Cardiac muscle cell (in vitro differentiated cells and primary cell): ENCODE data around the gene TJP3. TPM values are rescaled to one million over a fixed set of nuclear protein-coding genes. Genes with fewer than 3 reads are reported as not detected.

Experiments used
- DNase-seq, 2 donors: peaks; one replicate each; pipeline versions ENCODE4 v3.0.0 to v3.0.0-alpha.2; 2010 to 2017; ENCODE audit warnings: low read depth in 1 of 2, low spot score in 1 of 2
- H3K27ac ChIP-seq: fragments of 200-600 bp; sonication (generic); 2 replicates; pipeline ENCODE4 v1.5.1; 2016
- H3K27me3 ChIP-seq: fragments of 200-600 bp; sonication (generic); 2 replicates; pipeline ENCODE4 v1.6.0; 2016; ENCODE audit warnings: control low read depth
- H3K36me3 ChIP-seq: fragments of 200-600 bp; sonication (generic); 2 replicates; pipeline ENCODE4 v1.5.1; 2016; ENCODE audit warnings: control low read depth
- H3K4me1 ChIP-seq: fragments of 200-600 bp; sonication (generic); 2 replicates; pipeline ENCODE4 v1.8.1; 2017; ENCODE audit warnings: low read depth, mild to moderate bottlenecking, mixed run types
- H3K4me3 ChIP-seq: fragments of 200-600 bp; sonication (generic); 2 replicates; pipeline ENCODE4 v1.5.1; 2016; ENCODE audit warnings: mild to moderate bottlenecking
- H3K9me3 ChIP-seq: fragments of 200-600 bp; sonication (generic); 2 replicates; pipeline ENCODE4 v1.5.1; 2017; ENCODE audit warnings: low read depth, mild to moderate bottlenecking, control low read depth
- CTCF ChIP-seq: IDR thresholded peaks from 2 replicates; pipeline ENCODE4 v1.5.1; 2012; ENCODE audit warnings: low read depth, mild to moderate bottlenecking, low read length
- polyA plus RNA-seq: library from polyadenylated mRNA; unstranded; fragments of >200 nt; fragmentation: Nextera tagmentation; extraction: Ambion mirVana; gene quantifications from 2 replicates; pipeline ENCODE4 v1.2.1, GENCODE V29; 2016
- total RNA-seq: library from RNA; depleted of rRNA; stranded (reverse); fragments of >200 nt; gene quantifications from 2 replicates; pipeline ENCODE4 v1.2.3, GENCODE V29; 2016

The TJP3 gene
- total and polyA plus RNA-seq, 2 experiments from 2014 or later = 5.0 to 5.2 TPM

GRCh38 chr19:3695986-3696659, 12.1 kb upstream of the TJP3 start:
- Histone ChIP-seq H3K9me3 (no peaks in the 10 kb centered on the region), H3K27ac (no peak overlapping the region), H3K4me3 (no peak overlapping the region), H3K27me3 (no peaks in the 10 kb centered on the region), H3K36me3 (no peaks in the 10 kb centered on the region), H3K4me1 (peaks cover 8% of the 10 kb centered on the region)
- TF ChIP-seq CTCF = no peak
- no peak for DNase-seq

- H3K36me3 ChIP-seq = no peaks in the 10 kb centered on the region
- no peak overlapping the region for H3K27ac ChIP-seq
- H3K4me1 ChIP-seq = peaks cover 8% of the 10 kb centered on the region
- H3K9me3 ChIP-seq = no peaks in the 10 kb centered on the region
- no peak for DNase-seq
- TF ChIP-seq CTCF = no peak
- H3K4me3 ChIP-seq = no peak overlapping the region
- no peaks in the 10 kb centered on the region for H3K27me3 ChIP-seq
Measured at GRCh38 chr19:3696660-3696995, 11.6 kb upstream of the TJP3 start.

- H3K36me3 ChIP-seq = no peaks in the 10 kb centered on the region
- TF ChIP-seq CTCF = no peak
- H3K9me3 ChIP-seq = no peaks in the 10 kb centered on the region
- H3K27ac ChIP-seq = no peak overlapping the region
- peaks cover 8% of the 10 kb centered on the region for H3K4me1 ChIP-seq
- H3K4me3 ChIP-seq = no peak overlapping the region
- H3K27me3 ChIP-seq = no peaks in the 10 kb centered on the region
- no peak for DNase-seq
Measured at GRCh38 chr19:3697094-3697493, 11.1 kb upstream of the TJP3 start.

- H3K36me3 ChIP-seq = no peaks in the 10 kb centered on the region
- no peak for TF ChIP-seq CTCF
- peaks cover 8% of the 10 kb centered on the region for H3K4me1 ChIP-seq
- H3K27ac ChIP-seq = no peak overlapping the region
- no peaks in the 10 kb centered on the region for H3K27me3 ChIP-seq
- no peaks in the 10 kb centered on the region for H3K9me3 ChIP-seq
- H3K4me3 ChIP-seq = no peak overlapping the region
- no peak for DNase-seq
Measured at GRCh38 chr19:3697671-3698385, 10.4 kb upstream of the TJP3 start.

GRCh38 chr19:3698386-3698950, 9.7 kb upstream of the TJP3 start:
- H3K27me3 ChIP-seq = no peaks in the 10 kb centered on the region
- no peaks in the 10 kb centered on the region for H3K36me3 ChIP-seq
- peak overlapping the region; percentile 13 for H3K27ac ChIP-seq
- no peak for DNase-seq
- no peak overlapping the region for H3K4me3 ChIP-seq
- TF ChIP-seq CTCF = no peak
- H3K9me3 ChIP-seq = no peaks in the 10 kb centered on the region
- peaks cover 8% of the 10 kb centered on the region for H3K4me1 ChIP-seq
